ENCODE results near the gene MARVELD3.
"Not testable (repeated sequence)": the region's sequence is repeated elsewhere in the genome, so short reads cannot be mapped to it uniquely, and the experiment has no call there.

Gene MARVELD3

DNA sequence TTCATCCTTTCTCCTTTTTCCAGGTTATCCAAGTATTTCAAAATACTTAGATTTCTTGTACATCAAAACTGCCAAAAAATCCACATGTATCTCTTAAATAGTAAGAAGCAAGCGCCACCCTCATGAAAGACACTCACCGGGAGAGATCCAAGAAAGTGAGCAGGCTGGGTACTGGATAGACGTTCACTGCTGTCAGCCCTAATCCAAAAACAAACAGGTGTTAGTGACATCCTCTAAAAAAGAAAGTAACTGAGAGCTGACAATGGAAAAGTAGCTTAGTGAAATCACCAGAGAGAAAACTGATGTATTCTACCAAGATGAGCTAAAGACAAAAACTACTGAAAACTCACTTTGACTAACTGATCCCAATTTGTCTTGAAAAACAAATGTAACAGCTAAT, 46.1 kb downstream of the MARVELD3 start:
- DNase-seq (ENCODE audit: low read depth in 2 of 2), result no peak

GRCh38 chr16:71672803-71673581, 47.0 kb downstream of the MARVELD3 start:
- no peak for DNase-seq (ENCODE audit: low read depth in 2 of 2)

DNA sequence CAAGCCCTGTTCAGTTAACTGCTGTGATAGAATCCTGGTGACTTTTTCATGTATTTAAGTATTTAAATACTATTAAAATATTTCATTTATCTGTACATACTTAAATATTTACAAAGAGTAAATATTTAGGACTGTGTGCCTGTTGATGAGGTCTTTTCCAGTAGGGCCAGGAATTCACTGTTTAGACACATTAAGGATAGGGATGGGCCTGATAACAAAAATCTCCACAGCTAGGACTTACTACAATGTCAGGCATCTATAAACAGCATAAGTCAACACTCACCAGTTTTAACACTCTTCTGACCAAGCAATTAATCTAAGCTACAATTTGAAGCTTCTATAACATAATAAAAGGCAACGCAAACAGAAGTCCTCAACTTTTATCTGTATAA, 47.6 kb downstream of the MARVELD3 start:
- no peak for DNase-seq (ENCODE audit: low read depth in 2 of 2)

- DNase-seq (ENCODE audit: low read depth in 2 of 2), result no peak
These were observed 48.2 kb downstream of the MARVELD3 start for GRCh38 chr16:71674229-71674628.

GRCh38 chr16:71675380-71675779, 49.4 kb downstream of the MARVELD3 start:
- no peak for DNase-seq (ENCODE audit: low read depth in 2 of 2)

DNA sequence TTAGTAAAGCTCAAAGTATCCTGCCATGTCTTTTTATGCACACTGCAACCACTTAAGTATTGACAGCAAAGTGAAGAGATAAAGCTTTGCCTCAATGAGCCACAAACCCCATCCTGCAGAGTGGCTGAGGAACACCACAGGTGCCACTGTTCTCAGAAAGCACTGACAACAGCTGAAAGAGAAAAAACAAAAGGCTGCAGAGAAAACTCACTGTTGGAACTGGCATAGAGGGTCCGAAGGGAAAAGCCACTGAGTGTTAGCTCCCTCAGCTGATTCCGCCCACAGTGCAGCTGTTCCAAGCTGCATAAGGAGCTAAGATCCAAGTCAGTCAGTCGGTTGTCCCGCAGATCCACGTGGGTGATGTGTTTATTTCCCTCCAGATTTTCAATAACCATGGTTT, 50.3 kb downstream of the MARVELD3 start:
- DNase-seq (ENCODE audit: low read depth in 2 of 2), result no peak

DNA sequence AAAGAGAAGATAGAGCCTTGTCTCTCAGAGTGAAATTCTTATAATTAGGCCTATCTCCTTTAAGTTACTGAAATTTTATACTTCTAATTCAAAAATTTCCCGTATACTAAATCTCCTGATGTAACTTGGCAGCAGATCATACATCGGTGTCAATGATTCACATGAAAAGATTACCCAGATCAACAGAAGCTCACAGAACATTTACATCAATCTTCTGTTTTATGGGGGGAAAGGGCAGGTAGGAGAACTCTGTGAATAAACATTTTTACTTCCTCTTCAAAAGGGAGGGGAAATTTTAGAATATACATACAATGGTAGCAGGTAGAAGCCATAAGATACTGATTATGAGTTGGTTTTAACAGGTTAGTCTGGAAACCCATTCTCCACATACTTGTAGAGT, 55.4 kb downstream of the MARVELD3 start:
- DNase-seq (ENCODE audit: low read depth in 2 of 2), result no peak

- DNase-seq (ENCODE audit: low read depth in 2 of 2), result not testable (repeated sequence)
These were observed 58.3 kb downstream of the MARVELD3 start for GRCh38 chr16:71684280-71684679.

All from stimulated activated CD4-positive, alpha-beta T cell treated with anti-CD3 and anti-CD28 coated beads, Interleukin-12 subunit alpha, Interleukin-12 subunit beta, amount 100 ng/mL, for 24 hours (primary cell).